Measurements from ENCODE around the gene PGGHG.

GRCh38 chr11:331358-332060 is 42.6 kb downstream of the PGGHG start:
- TF ChIP-seq ASH2L (IDR thresholded peaks at IDR 0.05; ENCODE audit: insufficient read length, low read depth, low read length), result no peak
- TF ChIP-seq MAF1 (CRISPR knock-in tag; IDR thresholded peaks at IDR 0.05; ENCODE audit: borderline replicate concordance), result no peak
- TF ChIP-seq IKZF1 (IDR thresholded peaks at IDR 0.05), result no peak
- no peak for TF ChIP-seq CHCHD3 (CRISPR knock-in tag; IDR thresholded peaks at IDR 0.05)
- no peak for TF ChIP-seq ZNF878 (CRISPR knock-in tag; IDR thresholded peaks at IDR 0.05)
- no peak for TF ChIP-seq KLF12 (CRISPR knock-in tag; IDR thresholded peaks at IDR 0.05; ENCODE audit: borderline replicate concordance)
- no peak for TF ChIP-seq ATF7-NPFF (CRISPR knock-in tag; IDR thresholded peaks at IDR 0.05; ENCODE audit: low read depth)
- TF ChIP-seq ESRRA (CRISPR knock-in tag; IDR thresholded peaks at IDR 0.05; ENCODE audit: low read depth), result no peak
- TF ChIP-seq RERE (CRISPR knock-in tag; IDR thresholded peaks at IDR 0.05; ENCODE audit: low read depth), result no peak
- no peak for TF ChIP-seq CTCF (CRISPR knock-in tag; IDR thresholded peaks at IDR 0.05)
- no peak for TF ChIP-seq EP300 (IDR thresholded peaks at IDR 0.05; ENCODE audit: low read depth in 2 of 2, low read length in 2 of 2)
- no peak for TF ChIP-seq EP300 (CRISPR knock-in tag; IDR thresholded peaks at IDR 0.05; ENCODE audit: borderline replicate concordance)
- no peak for TF ChIP-seq RFX5 (IDR thresholded peaks at IDR 0.05; ENCODE audit: low read depth, low read length)
